Measurements from ENCODE around the gene HSPB9. TPM values are rescaled to one million over a fixed set of nuclear protein-coding genes. Genes with fewer than 3 reads are reported as not detected.
A peak's percentile ranks its signal among the peaks of the same experiment; 100 is the strongest.

The HSPB9 gene
- total and polyA plus RNA-seq, 9 of the 15 experiments (the other 6 are each of a cell fraction or from before 2014, with no cell fraction given): 0.04 to 0.16 (median 0.08) TPM; not detected in 3

GRCh38 chr17:42120770-42121769, 1.5 kb upstream of the HSPB9 start, which contains the start of gene KAT2A (continued):
- TF ChIP-seq MAX (CRISPR knock-in tag; IDR thresholded peaks at IDR 0.05): peak; percentile 85
- TF ChIP-seq NFIX (CRISPR knock-in tag; IDR thresholded peaks at IDR 0.05; ENCODE audit: low read depth): no peak
- TF ChIP-seq ZNF740 (CRISPR knock-in tag; IDR thresholded peaks at IDR 0.05): no peak
- TF ChIP-seq ZNF740 (tag; IDR thresholded peaks at IDR 0.05): peak in 1 of 2 experiments; percentile 84; a peak in 2 of 4 replicates
- no peak for TF ChIP-seq ARNT (IDR thresholded peaks at IDR 0.05)
- peak; percentile 37 for TF ChIP-seq PHF20 (IDR thresholded peaks at IDR 0.05; ENCODE audit: partially characterized antibody)
- no peak for TF ChIP-seq CUX1 (CRISPR knock-in tag; IDR thresholded peaks at IDR 0.05)
- TF ChIP-seq CXXC5 (CRISPR knock-in tag; IDR thresholded peaks at IDR 0.05): peak; percentile 50
- TF ChIP-seq FOXO4 (CRISPR knock-in tag; IDR thresholded peaks at IDR 0.05): no peak
- no peak for TF ChIP-seq ATF1 (CRISPR knock-in tag; IDR thresholded peaks at IDR 0.05)
- TF ChIP-seq ATF1 (tag; IDR thresholded peaks at IDR 0.05): no peak
- TF ChIP-seq KDM5B (IDR thresholded peaks at IDR 0.05; ENCODE audit: insufficient replicate concordance, low read depth, low read length): peak; percentile 55
- no peak for TF ChIP-seq HEY1 (CRISPR knock-in tag; IDR thresholded peaks at IDR 0.05; ENCODE audit: borderline replicate concordance)
- no peak for TF ChIP-seq CREB3 (tag; conservative IDR thresholded peaks at IDR 0.05; ENCODE audit: low read depth)
- no peak for TF ChIP-seq HOMEZ (CRISPR knock-in tag; IDR thresholded peaks at IDR 0.05)
